Measurements from ENCODE around the gene ZMYND8.

ZMYND8 gene

DNA sequence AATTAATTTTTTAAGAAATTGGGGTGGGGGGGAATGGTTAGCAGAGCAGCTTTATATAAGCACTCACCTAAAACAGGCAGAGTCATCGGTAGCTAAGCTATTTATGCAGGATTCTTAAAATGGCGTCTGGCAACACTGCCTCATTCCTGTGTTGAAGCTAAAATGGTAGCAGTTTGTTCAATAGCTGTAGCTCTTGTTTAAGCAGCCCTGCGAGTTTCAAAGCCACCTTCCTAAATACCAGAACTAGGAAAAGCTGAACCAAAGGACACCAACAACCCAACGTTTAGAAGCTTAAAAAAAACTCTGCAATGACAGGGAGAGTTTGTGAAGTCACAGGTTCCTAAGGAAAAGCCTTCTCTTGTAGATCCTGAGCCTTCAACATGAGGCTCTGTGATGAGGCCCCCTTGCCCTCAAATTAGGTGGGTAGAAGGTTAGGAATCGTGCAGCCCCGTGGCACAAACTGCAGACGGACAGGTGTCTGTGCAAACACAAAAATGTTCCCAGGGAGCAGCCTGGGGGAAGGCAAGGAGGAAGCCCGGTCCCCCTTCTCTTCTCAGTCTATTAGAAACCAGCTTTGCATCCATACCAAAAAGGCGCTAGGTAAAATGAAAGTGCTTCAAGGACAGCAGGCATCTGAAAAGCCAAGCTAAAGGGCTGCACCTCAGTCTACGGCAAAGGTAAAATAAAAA lies 4.7 kb downstream of the ZMYND8 start:
- H3K4me3 ChIP-seq (ENCODE audit: control insufficient read depth, low read depth, low read length): peak overlapping the region; percentile 11
- TF ChIP-seq, protein P1, sequence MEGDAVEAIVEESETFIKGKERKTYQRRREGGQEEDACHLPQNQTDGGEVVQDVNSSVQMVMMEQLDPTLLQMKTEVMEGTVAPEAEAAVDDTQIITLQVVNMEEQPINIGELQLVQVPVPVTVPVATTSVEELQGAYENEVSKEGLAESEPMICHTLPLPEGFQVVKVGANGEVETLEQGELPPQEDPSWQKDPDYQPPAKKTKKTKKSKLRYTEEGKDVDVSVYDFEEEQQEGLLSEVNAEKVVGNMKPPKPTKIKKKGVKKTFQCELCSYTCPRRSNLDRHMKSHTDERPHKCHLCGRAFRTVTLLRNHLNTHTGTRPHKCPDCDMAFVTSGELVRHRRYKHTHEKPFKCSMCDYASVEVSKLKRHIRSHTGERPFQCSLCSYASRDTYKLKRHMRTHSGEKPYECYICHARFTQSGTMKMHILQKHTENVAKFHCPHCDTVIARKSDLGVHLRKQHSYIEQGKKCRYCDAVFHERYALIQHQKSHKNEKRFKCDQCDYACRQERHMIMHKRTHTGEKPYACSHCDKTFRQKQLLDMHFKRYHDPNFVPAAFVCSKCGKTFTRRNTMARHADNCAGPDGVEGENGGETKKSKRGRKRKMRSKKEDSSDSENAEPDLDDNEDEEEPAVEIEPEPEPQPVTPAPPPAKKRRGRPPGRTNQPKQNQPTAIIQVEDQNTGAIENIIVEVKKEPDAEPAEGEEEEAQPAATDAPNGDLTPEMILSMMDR (conservative IDR thresholded peaks at IDR 0.05; ENCODE audit: control insufficient read depth, insufficient read depth, low read depth, low read length): no peak
- DNase-seq (ENCODE audit: low read depth): no peak

- H3K4me3 ChIP-seq (ENCODE audit: control insufficient read depth, low read depth, low read length): peak overlapping the region; percentile 12
- DNase-seq (ENCODE audit: low read depth): no peak
Measured at GRCh38 chr20:47350691-47351545, 5.6 kb downstream of the ZMYND8 start.

DNA sequence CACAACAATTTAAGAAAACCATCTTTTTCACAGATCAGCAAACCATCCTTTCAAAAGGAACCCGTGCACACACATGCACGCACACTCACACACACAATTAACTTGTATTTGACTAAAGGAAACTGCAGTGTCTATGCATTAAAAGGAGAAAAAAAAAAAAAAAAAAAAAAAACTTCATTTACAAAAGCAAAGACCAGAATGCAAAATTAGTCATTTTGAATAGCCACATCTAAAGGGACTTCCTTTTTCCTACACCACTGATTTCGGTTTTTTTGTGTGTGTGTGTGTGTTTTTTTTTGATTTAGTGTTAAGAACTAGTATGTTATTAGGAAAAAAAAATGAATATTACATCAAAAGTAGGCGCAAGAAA lies 6.3 kb downstream of the ZMYND8 start:
- no peak for DNase-seq (ENCODE audit: low read depth)
- no peak overlapping the region for H3K4me3 ChIP-seq (ENCODE audit: control insufficient read depth, low read depth, low read length)
- TF ChIP-seq, protein P1 (conservative IDR thresholded peaks at IDR 0.05; ENCODE audit: control insufficient read depth, insufficient read depth, low read depth, low read length): no peak

More at GRCh38 chr20:47350691-47351545, 5.6 kb downstream of the ZMYND8 start:
- TF ChIP-seq, protein P1 (conservative IDR thresholded peaks at IDR 0.05; ENCODE audit: control insufficient read depth, insufficient read depth, low read depth, low read length): no peak

DNA sequence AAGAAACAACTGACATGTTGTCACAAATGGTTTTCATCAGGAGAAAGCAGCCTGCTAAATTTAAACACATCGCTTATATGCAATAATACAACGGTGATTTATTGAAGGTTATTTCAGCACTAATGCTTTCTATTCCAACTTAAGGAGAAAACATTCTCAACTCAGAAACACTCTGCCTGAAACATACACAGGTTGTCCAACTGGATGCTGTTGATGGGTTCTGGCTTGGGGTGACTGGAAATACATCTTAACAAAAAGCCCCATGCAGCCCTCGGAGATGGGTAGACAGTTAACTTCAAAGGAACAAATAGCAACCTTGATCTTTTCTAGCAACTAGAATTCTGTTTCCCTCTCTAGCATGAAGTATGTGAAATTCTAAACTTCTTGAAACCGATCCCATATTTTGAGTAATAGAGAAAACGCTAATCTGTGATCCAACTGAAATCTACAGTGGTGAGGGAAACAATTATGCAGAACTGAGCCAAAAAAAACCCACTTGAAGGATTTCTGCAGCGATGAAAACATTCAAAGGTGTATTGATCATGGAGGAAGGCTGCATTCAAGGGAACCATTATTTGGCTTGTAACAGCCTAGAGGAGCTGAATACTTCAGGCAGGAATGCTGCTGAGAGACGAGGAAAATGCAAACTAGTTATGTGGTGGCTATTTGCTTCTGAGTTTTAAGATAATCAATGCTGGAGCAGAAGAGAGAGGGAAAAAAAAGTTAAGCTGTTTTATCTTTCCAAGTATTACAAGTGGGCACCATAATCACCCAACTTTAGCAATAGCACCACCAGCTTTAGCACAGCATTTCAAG lies 6.9 kb downstream of the ZMYND8 start:
- no peak for DNase-seq (ENCODE audit: low read depth)
- TF ChIP-seq, protein P1 (conservative IDR thresholded peaks at IDR 0.05; ENCODE audit: control insufficient read depth, insufficient read depth, low read depth, low read length): no peak
- H3K4me3 ChIP-seq (ENCODE audit: control insufficient read depth, low read depth, low read length): no peak overlapping the region

GRCh38 chr20:47348539-47349142 lies 7.9 kb downstream of the ZMYND8 start:
- no peak overlapping the region for H3K4me3 ChIP-seq (ENCODE audit: control insufficient read depth, low read depth, low read length)
- TF ChIP-seq, protein P1 (conservative IDR thresholded peaks at IDR 0.05; ENCODE audit: control insufficient read depth, insufficient read depth, low read depth, low read length): no peak
- DNase-seq (ENCODE audit: low read depth): no peak
